Activated CD4-positive, alpha-beta T cell treated with anti-CD3 and anti-CD28 coated beads for 48 hours (primary cell): ENCODE data around the gene CNKSR3.

Experiments
- DNase-seq: peaks from one replicate; pipeline ENCODE4 v3.0.0-alpha.2; 2020

Gene CNKSR3

GRCh38 chr6:154478021-154478700 lies 32.3 kb downstream of the CNKSR3 start:
- no peak for DNase-seq

GRCh38 chr6:154476494-154476893 lies 34.0 kb downstream of the CNKSR3 start:
- no peak for DNase-seq

GRCh38 chr6:154474648-154475428 lies 35.6 kb downstream of the CNKSR3 start:
- DNase-seq = no peak

- no peak for DNase-seq
Measured at GRCh38 chr6:154473324-154473723, 37.2 kb downstream of the CNKSR3 start.

- no peak for DNase-seq
Measured at GRCh38 chr6:154471609-154472362, 38.7 kb downstream of the CNKSR3 start.

GRCh38 chr6:154469306-154469935 lies 41.1 kb downstream of the CNKSR3 start:
- no peak for DNase-seq

GRCh38 chr6:154468760-154469159 lies 41.7 kb downstream of the CNKSR3 start:
- DNase-seq = no peak

GRCh38 chr6:154466971-154467679 lies 43.4 kb downstream of the CNKSR3 start:
- DNase-seq = no peak

GRCh38 chr6:154466139-154466538 lies 44.3 kb downstream of the CNKSR3 start:
- no peak for DNase-seq

GRCh38 chr6:154463573-154464419 lies 46.7 kb downstream of the CNKSR3 start:
- no peak for DNase-seq

- no peak for DNase-seq
Measured at GRCh38 chr6:154462425-154462824, 48.1 kb downstream of the CNKSR3 start.

GRCh38 chr6:154461348-154461747 lies 49.1 kb downstream of the CNKSR3 start:
- DNase-seq = no peak

- no peak for DNase-seq
Measured at GRCh38 chr6:154460306-154461071, 50.0 kb downstream of the CNKSR3 start.

GRCh38 chr6:154459513-154459912 lies 51.0 kb downstream of the CNKSR3 start:
- DNase-seq = no peak

- DNase-seq = no peak
Measured at GRCh38 chr6:154458565-154459470, 51.7 kb downstream of the CNKSR3 start.

- DNase-seq = no peak
Measured at GRCh38 chr6:154457881-154458284, 52.6 kb downstream of the CNKSR3 start.

GRCh38 chr6:154457046-154457713 lies 53.3 kb downstream of the CNKSR3 start:
- DNase-seq = no peak

- DNase-seq = no peak
Measured at GRCh38 chr6:154453329-154453728, 57.2 kb downstream of the CNKSR3 start.

GRCh38 chr6:154450498-154450897 lies 60.0 kb downstream of the CNKSR3 start:
- no peak for DNase-seq
